PFSK-1 (cell line): ENCODE results near the gene ZIC1.

Source experiments
- FOXP2 ChIP-seq: optimal IDR thresholded peaks from 2 replicates; pipeline ENCODE3; 2011; ENCODE audit warnings: borderline replicate concordance, control low read depth, inconsistent platforms; ENCODE audit not compliant: insufficient read depth; ENCODE audit errors: extremely low read length, extremely low read depth
- POLR2AphosphoS5 ChIP-seq: IDR thresholded peaks from 2 replicates; pipeline ENCODE4 v1.6.1; 2012; ENCODE audit warnings: low read depth, mild to moderate bottlenecking, control low read depth, low read length, moderate library complexity
- SIN3A ChIP-seq: IDR thresholded peaks from 2 replicates; pipeline ENCODE4 v1.6.1; 2012; ENCODE audit warnings: mild to moderate bottlenecking, low read length, moderate library complexity, borderline replicate concordance; ENCODE audit not compliant: insufficient read depth
- TAF1 ChIP-seq: IDR thresholded peaks from 2 replicates; pipeline ENCODE4 v1.6.1; 2012; ENCODE audit warnings: low read length, control low read depth, borderline replicate concordance; ENCODE audit not compliant: insufficient read depth
- TF ChIP-seq, protein P1 (sequence below), 2 experiments: IDR thresholded peaks; 2 replicates each; pipeline versions ENCODE4 v1.6.1 to v1.8.0; 2011 to 2012; ENCODE audit warnings: low read depth in 2 of 2, low read length in 2 of 2, control low read depth in 1 of 2, inconsistent platforms in 1 of 2, mild to moderate bottlenecking in 1 of 2, moderate library complexity in 1 of 2; ENCODE audit not compliant: insufficient read depth in 1 of 2

ZIC1 gene

DNA sequence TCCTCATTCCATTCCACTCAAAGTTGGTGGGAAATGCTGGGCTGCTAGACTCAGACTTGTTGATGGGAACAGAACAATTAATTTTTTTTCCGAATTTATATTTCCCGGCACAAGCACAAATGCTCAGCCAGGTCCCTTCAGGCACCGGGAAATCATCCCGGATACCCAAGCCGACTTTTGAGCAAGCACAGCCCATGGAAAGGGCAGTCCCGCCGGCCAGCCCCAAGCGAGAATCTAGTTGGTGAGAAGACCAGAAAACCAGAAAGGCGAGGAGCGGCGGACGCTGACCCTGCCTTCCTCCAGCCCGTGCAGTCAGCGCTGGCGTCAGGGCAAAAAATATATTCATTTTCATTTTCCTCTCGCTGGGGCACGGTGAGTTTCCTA lies 2.1 kb upstream of the ZIC1 start:
- TF ChIP-seq SIN3A: no peak
- no peak for TF ChIP-seq TAF1
- TF ChIP-seq, protein P1, sequence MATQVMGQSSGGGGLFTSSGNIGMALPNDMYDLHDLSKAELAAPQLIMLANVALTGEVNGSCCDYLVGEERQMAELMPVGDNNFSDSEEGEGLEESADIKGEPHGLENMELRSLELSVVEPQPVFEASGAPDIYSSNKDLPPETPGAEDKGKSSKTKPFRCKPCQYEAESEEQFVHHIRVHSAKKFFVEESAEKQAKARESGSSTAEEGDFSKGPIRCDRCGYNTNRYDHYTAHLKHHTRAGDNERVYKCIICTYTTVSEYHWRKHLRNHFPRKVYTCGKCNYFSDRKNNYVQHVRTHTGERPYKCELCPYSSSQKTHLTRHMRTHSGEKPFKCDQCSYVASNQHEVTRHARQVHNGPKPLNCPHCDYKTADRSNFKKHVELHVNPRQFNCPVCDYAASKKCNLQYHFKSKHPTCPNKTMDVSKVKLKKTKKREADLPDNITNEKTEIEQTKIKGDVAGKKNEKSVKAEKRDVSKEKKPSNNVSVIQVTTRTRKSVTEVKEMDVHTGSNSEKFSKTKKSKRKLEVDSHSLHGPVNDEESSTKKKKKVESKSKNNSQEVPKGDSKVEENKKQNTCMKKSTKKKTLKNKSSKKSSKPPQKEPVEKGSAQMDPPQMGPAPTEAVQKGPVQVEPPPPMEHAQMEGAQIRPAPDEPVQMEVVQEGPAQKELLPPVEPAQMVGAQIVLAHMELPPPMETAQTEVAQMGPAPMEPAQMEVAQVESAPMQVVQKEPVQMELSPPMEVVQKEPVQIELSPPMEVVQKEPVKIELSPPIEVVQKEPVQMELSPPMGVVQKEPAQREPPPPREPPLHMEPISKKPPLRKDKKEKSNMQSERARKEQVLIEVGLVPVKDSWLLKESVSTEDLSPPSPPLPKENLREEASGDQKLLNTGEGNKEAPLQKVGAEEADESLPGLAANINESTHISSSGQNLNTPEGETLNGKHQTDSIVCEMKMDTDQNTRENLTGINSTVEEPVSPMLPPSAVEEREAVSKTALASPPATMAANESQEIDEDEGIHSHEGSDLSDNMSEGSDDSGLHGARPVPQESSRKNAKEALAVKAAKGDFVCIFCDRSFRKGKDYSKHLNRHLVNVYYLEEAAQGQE (IDR thresholded peaks at IDR 0.05; ENCODE audit: insufficient read depth in 1 of 2, low read depth in 2 of 2, low read length in 2 of 2): no peak
- no peak for TF ChIP-seq FOXP2
- no peak for TF ChIP-seq POLR2AphosphoS5

DNA sequence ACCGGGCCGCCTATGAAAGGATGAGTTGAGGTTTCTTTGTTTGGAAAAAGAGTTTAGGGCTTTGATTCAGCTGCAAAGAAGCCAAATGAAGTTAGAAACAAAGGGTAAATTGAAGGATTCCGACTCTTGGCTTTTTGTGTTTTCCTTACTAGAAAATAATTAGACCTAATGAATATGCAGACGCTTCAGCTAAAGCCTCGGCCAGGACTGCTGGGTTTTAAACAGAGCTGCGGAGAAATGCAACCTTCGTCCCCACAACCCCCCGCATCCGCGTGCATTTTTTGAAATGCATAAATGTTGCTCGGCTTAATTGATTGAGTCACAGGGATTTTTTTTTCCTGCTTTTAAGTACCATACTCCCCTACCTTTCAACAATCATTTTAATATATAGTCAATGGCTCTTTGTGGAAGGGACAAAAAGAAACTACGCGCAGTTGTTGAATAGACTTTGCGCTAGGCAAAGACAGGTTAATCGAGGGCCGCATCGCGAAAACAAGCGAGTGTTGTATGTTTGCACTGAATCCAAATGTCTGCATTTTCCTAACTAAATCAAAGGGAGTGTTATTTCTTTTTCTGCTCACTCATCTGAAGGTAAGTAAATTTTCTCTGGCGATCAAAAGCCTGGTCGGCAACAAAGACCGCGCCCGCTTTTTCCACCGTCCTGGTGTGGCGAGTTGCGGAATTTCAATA lies 1.5 kb upstream of the ZIC1 start:
- TF ChIP-seq TAF1: no peak
- TF ChIP-seq, protein P1 (IDR thresholded peaks at IDR 0.05; ENCODE audit: insufficient read depth in 1 of 2, low read depth in 2 of 2, low read length in 2 of 2): no peak
- no peak for TF ChIP-seq POLR2AphosphoS5
- TF ChIP-seq FOXP2: no peak
- no peak for TF ChIP-seq SIN3A

DNA sequence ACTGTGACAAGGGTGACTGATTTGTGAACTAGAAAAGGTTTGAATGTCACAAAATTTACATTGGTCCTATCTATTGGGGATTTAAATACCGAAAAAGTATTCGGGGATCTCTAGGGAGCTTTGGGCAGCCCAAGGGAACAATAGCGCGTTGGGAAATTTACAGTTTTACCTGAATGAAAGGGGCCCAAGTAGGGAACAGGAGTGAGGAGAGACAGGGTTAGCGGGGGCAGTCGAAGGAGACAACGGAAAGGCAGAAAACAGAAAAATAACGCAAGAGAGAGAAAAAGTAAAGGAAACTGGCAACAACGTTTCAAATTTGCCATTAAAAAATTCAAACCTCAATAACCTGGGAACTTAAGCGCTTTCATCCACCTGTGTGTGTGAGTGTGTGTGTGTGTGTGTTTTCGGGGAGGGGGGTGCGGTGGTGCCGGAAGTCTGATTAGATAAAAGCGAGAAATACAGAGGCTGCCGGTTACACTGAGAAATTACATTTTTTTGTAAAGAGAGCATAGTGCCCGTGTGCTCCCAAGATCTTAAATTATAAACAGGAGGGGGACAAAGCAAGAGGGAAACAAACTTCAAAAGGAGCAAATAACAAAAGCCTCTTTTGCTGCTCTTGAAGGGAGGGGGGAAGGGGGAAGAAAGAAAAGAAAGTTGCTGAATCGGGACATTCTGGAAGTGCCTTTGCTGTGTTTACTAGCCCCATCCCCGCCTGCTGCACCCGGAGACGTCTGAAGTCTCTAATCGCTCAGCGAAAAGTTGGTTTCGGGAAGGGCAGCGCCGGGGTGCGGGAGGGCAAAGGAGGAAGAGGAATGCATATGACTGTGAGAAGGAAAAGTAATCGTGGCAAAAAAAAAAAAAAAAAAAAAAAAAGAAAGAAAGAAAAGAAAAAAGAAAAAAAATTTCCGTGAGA lies 721 bp upstream of the ZIC1 start:
- TF ChIP-seq, protein P1 (IDR thresholded peaks at IDR 0.05; ENCODE audit: insufficient read depth in 1 of 2, low read depth in 2 of 2, low read length in 2 of 2): no peak
- no peak for TF ChIP-seq POLR2AphosphoS5

DNA sequence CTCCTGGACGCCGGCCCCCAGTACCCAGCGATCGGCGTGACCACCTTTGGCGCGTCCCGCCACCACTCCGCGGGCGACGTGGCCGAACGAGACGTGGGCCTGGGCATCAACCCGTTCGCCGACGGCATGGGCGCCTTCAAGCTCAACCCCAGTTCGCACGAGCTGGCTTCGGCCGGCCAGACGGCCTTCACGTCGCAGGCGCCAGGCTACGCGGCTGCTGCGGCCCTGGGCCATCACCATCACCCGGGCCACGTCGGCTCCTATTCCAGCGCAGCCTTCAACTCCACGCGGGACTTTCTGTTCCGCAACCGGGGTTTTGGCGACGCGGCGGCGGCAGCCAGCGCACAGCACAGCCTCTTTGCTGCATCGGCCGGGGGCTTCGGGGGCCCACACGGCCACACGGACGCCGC lies 956 bp downstream of the ZIC1 start:
- TF ChIP-seq, protein P1 (IDR thresholded peaks at IDR 0.05; ENCODE audit: insufficient read depth in 1 of 2, low read depth in 2 of 2, low read length in 2 of 2): no peak
- no peak for TF ChIP-seq FOXP2
- no peak for TF ChIP-seq TAF1
- no peak for TF ChIP-seq SIN3A
- no peak for TF ChIP-seq POLR2AphosphoS5
